Common myeloid progenitor, CD34-positive (primary cell): Measurements from ENCODE around the gene STK32B.

ENCODE experiments used
- CTCF ChIA-PET: fragments of 350-600 bp; sonication (Branson Sonifier 250); formaldehyde crosslinking; loops from one replicate; lab custom pipeline; 2021; ENCODE audit warnings: antibody characterized with exemption; lab: Charles Lee
- POLR2A ChIA-PET: fragments of 350-600 bp; sonication (Branson Sonifier 250); formaldehyde crosslinking; loops from one replicate; lab custom pipeline; 2021; ENCODE audit warnings: antibody characterized with exemption; lab: Charles Lee
- DNase-seq, 3 donors: peaks; one replicate each; pipeline versions ENCODE4 v3.0.0 to v3.0.0-alpha.2; 2013
- H3K27ac ChIP-seq, 2 experiments: 1 replicate in 1 of 2; 2 replicates in 1 of 2; pipeline ENCODE4 v1.7.0; 2013; ENCODE audit warnings: inconsistent platforms in 2 of 2, low read length in 2 of 2, mild to moderate bottlenecking in 2 of 2, low read depth in 1 of 2, moderate library complexity in 1 of 2; ENCODE audit not compliant: severe bottlenecking in 2 of 2, insufficient read depth in 1 of 2, poor library complexity in 1 of 2
- H3K27me3 ChIP-seq, 5 experiments: replicated peaks in 2 of 5; 1 replicate in 3 of 5; 2 replicates in 2 of 5; pipeline versions ENCODE4 v1.6.1 to v1.7.0; 2013; ENCODE audit warnings: low read length in 4 of 5, mild to moderate bottlenecking in 2 of 5, moderate library complexity in 2 of 5, inconsistent platforms in 1 of 5; ENCODE audit not compliant: insufficient read depth in 5 of 5, control insufficient read depth in 4 of 5
- H3K36me3 ChIP-seq, 4 experiments: 1 replicate in 2 of 4; 2 replicates in 2 of 4; pipeline versions ENCODE4 v1.6.1 to v1.7.0; 2013; ENCODE audit warnings: low read length in 3 of 4, control low read depth in 1 of 4, mild to moderate bottlenecking in 1 of 4; ENCODE audit not compliant: control insufficient read depth in 4 of 4, insufficient read depth in 4 of 4
- H3K4me1 ChIP-seq, 4 experiments: 1 replicate in 3 of 4; 2 replicates in 1 of 4; pipeline versions ENCODE4 v1.6.1 to v1.7.1; 2013; ENCODE audit warnings: low read length in 3 of 4, mild to moderate bottlenecking in 3 of 4, control low read depth in 1 of 4, inconsistent platforms in 1 of 4, moderate library complexity in 1 of 4; ENCODE audit not compliant: control insufficient read depth in 4 of 4, insufficient read depth in 4 of 4; ENCODE audit errors: control extremely low read depth in 1 of 4
- H3K4me3 ChIP-seq, 7 experiments: 1 replicate in 4 of 7; 2 replicates in 3 of 7; pipeline versions ENCODE4 v1.5.1 to v1.7.0; 2013; ENCODE audit warnings: mild to moderate bottlenecking in 7 of 7, low read length in 6 of 7, moderate library complexity in 6 of 7, inconsistent platforms in 2 of 7, low read depth in 2 of 7, control low read depth in 1 of 7; ENCODE audit not compliant: insufficient read depth in 4 of 7, control insufficient read depth in 1 of 7; ENCODE audit errors: extremely low read depth in 1 of 7
- H3K9me3 ChIP-seq, 5 experiments: 1 replicate in 4 of 5; 2 replicates in 1 of 5; pipeline versions ENCODE4 v1.6.1 to v1.7.1; 2013; ENCODE audit warnings: low read length in 4 of 5, mild to moderate bottlenecking in 2 of 5, inconsistent platforms in 1 of 5, low read depth in 1 of 5, moderate library complexity in 1 of 5; ENCODE audit not compliant: control insufficient read depth in 4 of 5, insufficient read depth in 2 of 5; ENCODE audit errors: control extremely low read depth in 1 of 5
- WGBS: methylation state at CpG from one replicate; pipeline ENCODE4 v1.1.5; 2013; ENCODE audit not compliant: insufficient coverage; 5-methylcytosine and 5-hydroxymethylcytosine counted together

Gene STK32B

DNA sequence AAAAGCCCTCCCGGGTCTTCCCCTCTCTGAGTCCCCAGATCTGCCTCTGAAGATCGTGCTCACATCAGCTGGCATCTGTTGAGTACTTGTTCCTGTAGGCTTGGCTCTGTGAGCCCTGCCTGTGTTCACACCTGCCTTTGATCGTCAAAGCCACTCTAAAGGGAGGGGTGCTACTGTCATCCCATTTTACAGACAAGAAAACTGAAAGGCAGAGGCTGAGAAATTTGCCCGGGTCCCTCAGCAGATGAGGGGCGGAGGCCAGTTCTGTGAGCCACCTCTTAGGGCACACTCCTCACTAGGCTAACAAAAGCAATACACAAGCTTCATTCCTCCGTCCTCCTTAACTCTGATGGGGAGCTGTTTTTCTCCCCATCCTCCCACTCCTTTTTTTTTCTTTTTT, 32.7 kb upstream of the STK32B start:
- H3K4me1 ChIP-seq: peaks cover 4 to 50% (median 29%) of the 10 kb centered on the region in 4 experiments
- H3K4me3 ChIP-seq: peak overlapping the region in 6 of 7 experiments; percentile 46 to 82 (median 74)
- H3K9me3 ChIP-seq: no peaks in the 10 kb centered on the region
- H3K36me3 ChIP-seq: peaks cover 0 to 35% (median 7%) of the 10 kb centered on the region in 4 experiments
- H3K27ac ChIP-seq: peak overlapping the region in 1 of 2 experiments; percentile 51
- H3K27me3 ChIP-seq: no peaks in the 10 kb centered on the region
- POLR2A ChIA-PET: no interaction called here
- no peak for DNase-seq
- 3% methylated on average over 5 of the region's 6 CpGs for WGBS
- CTCF ChIA-PET: interaction anchor here (0.6 to 3.1 kb wide), 12 partner anchors 9 to 107 kb away, joined by 3 to 14 read pairs (median 4); no protein-coding TSS in a partner anchor

DNA sequence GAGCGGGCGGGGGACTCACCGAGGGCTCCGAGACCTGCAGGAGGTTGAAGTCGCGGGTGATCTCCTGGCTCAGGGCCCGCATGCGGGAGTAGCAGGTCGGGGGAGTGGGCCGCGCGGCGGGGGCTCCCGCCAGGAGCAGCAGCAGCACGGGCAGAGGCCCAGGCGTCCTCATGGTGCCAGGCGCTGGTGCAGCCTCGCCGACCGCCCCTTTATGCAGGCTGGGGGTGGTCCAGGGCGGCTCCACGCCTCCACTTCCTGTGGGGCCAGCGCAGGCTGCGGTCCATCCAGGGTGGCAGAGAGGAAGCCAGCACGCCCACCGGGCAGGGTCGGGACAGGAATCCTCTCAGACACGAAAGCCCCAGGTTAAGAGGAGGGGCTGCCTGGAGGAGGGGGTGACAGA, 32.0 kb upstream of the STK32B start, which contains the start of gene CYTL1:
Gene CYTL1 (minus strand): TSS at position 185 of the 400 bp plus-strand sequence. CDS start 13 bp downstream, at position 172.
- CTCF ChIA-PET: interaction anchor here (0.7 to 3.1 kb wide), 5 partner anchors 8 to 25 kb away, joined by 3 to 14 read pairs (median 4); no protein-coding TSS in a partner anchor
- WGBS: 0% methylated on average over 18 of the region's 28 CpGs
- peak within 1 kb of the TSS; percentile 39 to 82 (median 71) for H3K4me3 ChIP-seq

DNA sequence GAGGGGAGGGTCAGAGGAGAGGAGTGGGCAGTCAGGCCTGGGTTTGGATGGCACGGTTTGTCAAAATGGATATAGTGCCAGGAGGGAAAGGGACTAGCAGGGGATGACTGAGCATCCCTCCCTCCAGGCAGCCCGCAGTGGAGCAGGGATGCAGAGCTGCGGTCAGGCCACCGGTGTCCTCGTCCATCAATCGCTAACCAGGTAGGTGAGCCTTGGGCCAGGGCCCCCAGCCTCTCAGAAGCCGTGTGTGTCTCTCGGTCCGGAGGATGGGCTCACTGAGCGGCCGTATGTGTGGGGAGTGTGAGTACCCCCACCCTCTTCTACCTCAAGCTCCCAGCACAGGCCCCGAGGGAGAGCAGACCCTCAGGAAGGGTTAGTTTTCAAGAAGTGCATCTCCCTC, 31.5 kb upstream of the STK32B start:
- 87% methylated on average over 6 of the region's 12 CpGs for WGBS
- DNase-seq: no peak
- peak overlapping the region in 4 of 7 experiments; percentile 71 to 82 (median 78) for H3K4me3 ChIP-seq
- POLR2A ChIA-PET: no interaction called here
- no peak overlapping the region for H3K27ac ChIP-seq
- peaks cover 2 to 40% (median 24%) of the 10 kb centered on the region in 4 experiments for H3K4me1 ChIP-seq
- no peaks in the 10 kb centered on the region for H3K27me3 ChIP-seq
- peaks cover 0 to 23% (median 7%) of the 10 kb centered on the region in 4 experiments for H3K36me3 ChIP-seq
- CTCF ChIA-PET: interaction anchor here (1.1 to 1.5 kb wide), 2 partner anchors 12 to 13 kb away, joined by 3 to 4 read pairs; no protein-coding TSS in a partner anchor
- H3K9me3 ChIP-seq: no peaks in the 10 kb centered on the region

More for the DNA sequence above, 32.0 kb upstream of the STK32B start, which contains the start of gene CYTL1:
- peak in 2 of 3 donors; percentile 49 to 72 for DNase-seq
- Histone ChIP-seq H3K36me3 (peaks cover 0 to 28% (median 7%) of the 10 kb centered on the region in 4 experiments), H3K4me1 (peaks cover 4 to 45% (median 25%) of the 10 kb centered on the region in 4 experiments), H3K9me3 (no peaks in the 10 kb centered on the region), H3K27ac (peak within 1 kb of the TSS in 1 of 2 experiments; percentile 51), H3K27me3 (no peaks in the 10 kb centered on the region)
- POLR2A ChIA-PET: no interaction called here

DNA sequence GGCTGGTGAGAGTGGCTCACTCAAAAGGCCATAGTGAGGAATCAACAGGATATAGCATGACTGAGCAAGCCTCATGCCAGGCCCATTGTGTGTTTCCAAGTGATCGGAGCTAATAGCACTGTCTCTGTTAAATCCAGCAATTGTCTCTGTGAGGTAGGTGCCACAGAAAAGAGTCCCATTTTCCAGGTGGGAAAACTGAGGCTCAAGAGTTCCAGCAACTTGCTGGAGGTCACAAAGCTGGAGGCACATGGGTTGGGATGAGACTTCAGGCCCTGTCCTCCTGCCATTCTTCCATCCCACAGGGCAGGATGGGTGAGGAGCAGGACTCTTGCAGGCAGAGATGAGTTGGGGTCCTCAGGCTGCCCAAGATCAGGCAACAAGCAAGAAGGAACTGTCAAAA, 30.9 kb upstream of the STK32B start:
- 86% methylated on average over 1 of the region's 1 CpG for WGBS

DNA sequence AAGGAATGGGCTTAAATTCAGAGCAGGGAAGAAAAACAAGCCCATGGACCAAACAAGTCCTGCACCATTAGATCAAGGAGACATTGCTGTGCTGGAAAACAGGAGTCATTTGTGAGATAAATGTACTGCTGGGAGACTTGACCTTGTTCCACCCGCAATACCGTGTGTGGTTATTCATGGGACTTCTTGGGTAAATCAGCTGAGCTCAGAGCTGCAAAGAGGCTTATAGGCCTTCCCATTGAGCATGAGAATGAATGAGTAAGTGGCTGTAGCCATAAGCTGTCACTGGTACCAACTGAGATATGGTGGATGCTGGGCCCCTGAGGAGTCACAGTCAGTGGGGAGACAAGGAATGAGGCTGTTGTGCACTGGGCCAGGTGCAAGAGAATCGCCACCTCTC, 29.7 kb upstream of the STK32B start:
- Histone ChIP-seq H3K9me3 (no peaks in the 10 kb centered on the region), H3K4me3 (no peak overlapping the region), H3K36me3 (peaks cover 0 to 7% (median 2%) of the 10 kb centered on the region in 4 experiments), H3K27ac (no peak overlapping the region), H3K27me3 (no peaks in the 10 kb centered on the region), H3K4me1 (peaks cover 2 to 36% (median 24%) of the 10 kb centered on the region in 4 experiments)
- WGBS: 91% methylated on average over 3 of the region's 3 CpGs
- DNase-seq: no peak
- CTCF ChIA-PET: interaction anchor here (0.7 to 2.0 kb wide), 4 partner anchors 9 to 78 kb away, joined by 3 to 5 read pairs (median 3); no protein-coding TSS in a partner anchor
- POLR2A ChIA-PET: interaction anchor here (0.5 to 1.1 kb wide), 2 partner anchors 15 to 22 kb away, joined by 3 to 4 read pairs; no protein-coding TSS in a partner anchor

More for the DNA sequence above, 30.9 kb upstream of the STK32B start:
- H3K27me3 ChIP-seq: no peaks in the 10 kb centered on the region
- no peaks in the 10 kb centered on the region for H3K9me3 ChIP-seq
- no peak overlapping the region for H3K4me3 ChIP-seq
- ChIA-PET CTCF (interaction anchor here (0.6 to 1.5 kb wide), 4 partner anchors 11 to 78 kb away, joined by 3 to 4 read pairs (median 3); no protein-coding TSS in a partner anchor), POLR2A (interaction anchor here (0.8 to 1.1 kb wide), 2 partner anchors 23 to 32 kb away, joined by 3 read pairs; no protein-coding TSS in a partner anchor)
- H3K4me1 ChIP-seq: peaks cover 2 to 37% (median 24%) of the 10 kb centered on the region in 4 experiments
- no peak for DNase-seq
- no peak overlapping the region for H3K27ac ChIP-seq
- peaks cover 0 to 17% (median 7%) of the 10 kb centered on the region in 4 experiments for H3K36me3 ChIP-seq

DNA sequence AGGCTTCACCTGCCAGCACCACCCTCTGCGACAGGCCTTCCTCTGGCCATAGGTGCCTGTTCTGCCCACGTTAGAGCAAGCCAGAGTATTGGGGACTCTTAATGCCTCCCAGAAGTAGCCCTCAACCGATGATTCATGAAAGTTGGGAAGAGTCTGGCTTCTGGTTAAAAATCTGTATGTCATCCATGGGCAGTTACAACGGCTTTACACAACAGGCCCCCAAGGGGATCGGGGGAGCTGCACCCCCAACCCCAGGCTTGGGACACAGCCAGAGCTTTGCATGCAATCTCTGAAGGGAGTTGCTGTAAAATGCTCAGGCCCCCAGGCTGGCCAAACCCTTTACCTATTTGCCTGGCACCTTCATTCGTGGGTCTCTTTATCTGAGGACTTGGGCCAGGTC, 26.6 kb upstream of the STK32B start:
- Histone ChIP-seq H3K9me3 (no peaks in the 10 kb centered on the region), H3K36me3 (no peaks in the 10 kb centered on the region), H3K27me3 (no peaks in the 10 kb centered on the region), H3K4me3 (no peak overlapping the region), H3K27ac (no peak overlapping the region), H3K4me1 (peaks cover 0 to 25% (median 17%) of the 10 kb centered on the region in 4 experiments)
- CTCF ChIA-PET: interaction anchor here (1.3 to 3.6 kb wide), 4 partner anchors 8 to 24 kb away, joined by 4 to 13 read pairs (median 6); no protein-coding TSS in a partner anchor
- WGBS: 83% methylated on average over 6 of the region's 6 CpGs
- POLR2A ChIA-PET: no interaction called here
- no peak for DNase-seq

DNA sequence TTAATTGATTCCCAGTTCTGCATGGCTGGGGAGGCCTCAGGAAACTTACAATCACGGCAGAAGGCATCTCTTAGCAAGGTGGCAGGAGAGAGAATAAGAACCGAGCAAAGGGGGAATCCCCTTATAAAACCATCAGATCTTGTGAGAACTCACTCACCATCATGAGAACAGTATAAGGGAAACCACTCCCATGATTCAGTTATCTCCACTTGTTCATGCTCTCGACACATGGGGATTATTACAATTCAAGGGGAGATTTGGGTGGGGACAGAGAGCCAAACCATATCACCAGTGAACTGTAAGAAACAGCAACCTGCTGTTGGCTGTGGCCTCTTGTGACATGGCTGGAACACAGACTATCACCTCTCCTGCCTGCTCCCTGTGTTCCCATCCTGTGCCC, 24.9 kb upstream of the STK32B start:
- Histone ChIP-seq H3K9me3 (no peaks in the 10 kb centered on the region), H3K36me3 (no peaks in the 10 kb centered on the region), H3K27ac (no peak overlapping the region), H3K27me3 (no peaks in the 10 kb centered on the region), H3K4me1 (peaks cover 0 to 19% (median 11%) of the 10 kb centered on the region in 4 experiments), H3K4me3 (no peak overlapping the region)
- ChIA-PET POLR2A (no interaction called here), CTCF (interaction anchor here (1.3 to 3.6 kb wide), 4 partner anchors 9 to 23 kb away, joined by 8 to 13 read pairs (median 11); no protein-coding TSS in a partner anchor)
- WGBS: 100% methylated on average over 2 of the region's 3 CpGs
- peak in 1 of 3 donors; percentile 55 for DNase-seq
